ENCODE results near the gene ETV7. TPM values are rescaled to one million over a fixed set of nuclear protein-coding genes. Genes with fewer than 3 reads are reported as not detected.
A peak's percentile ranks its signal among the peaks of the same experiment; 100 is the strongest.

ETV7 gene
- polyA plus RNA-seq, 1 of the 3 experiments (the other 2 are of a cell fraction): 0.39 TPM

- no peaks in the 10 kb centered on the region for H3K9me3 ChIP-seq
- POLR2A ChIA-PET: no interaction called here
- H3K9ac ChIP-seq: no peak overlapping the region
- H3F3A ChIP-seq (replicated peaks; ENCODE audit: insufficient read depth): no peaks in the 10 kb centered on the region
- no peaks in the 10 kb centered on the region for H4K20me1 ChIP-seq (ENCODE audit: insufficient read depth)
- no peaks in the 10 kb centered on the region for H3K79me2 ChIP-seq (ENCODE audit: insufficient read depth)
- no peak overlapping the region for H3K4me2 ChIP-seq
- WGBS (ENCODE audit: low lambda C conversion rate): 82% methylated on average over 4 of the region's 4 CpGs
- no peaks in the 10 kb centered on the region for H3K27me3 ChIP-seq (ENCODE audit: insufficient read depth)
- CTCF ChIA-PET: interaction anchor here (0.6 to 9.1 kb wide), 8 partner anchors 9 to 329 kb away, joined by 3 to 149 read pairs (median 4); no protein-coding TSS in a partner anchor
- no peak overlapping the region for H3K4me3 ChIP-seq (ENCODE audit: low read depth in 2 of 2, low read length in 1 of 2)
- peak overlapping the region; percentile 62 for H2AFZ ChIP-seq (ENCODE audit: low read depth)
- TF ChIP-seq RXRA (IDR thresholded peaks at IDR 0.05; ENCODE audit: borderline replicate concordance, low read depth) (no peak), TAF1 (IDR thresholded peaks at IDR 0.05; ENCODE audit: borderline replicate concordance, low read depth, low read length) (no peak), PBX3 (IDR thresholded peaks at IDR 0.05) (peak; percentile 78), USF1 (IDR thresholded peaks at IDR 0.05; ENCODE audit: borderline replicate concordance, low read depth) (peak; percentile 50; the same call in 1 of the 2 replicates), TEAD4 (IDR thresholded peaks at IDR 0.05; ENCODE audit: borderline replicate concordance, insufficient read depth) (no peak), FOSL2 (IDR thresholded peaks at IDR 0.05; ENCODE audit: borderline replicate concordance, low read depth) (no peak)
- H3K4me1 ChIP-seq (ENCODE audit: control insufficient read depth in 1 of 2, insufficient read depth in 2 of 2, low read depth in 1 of 2, low read length in 1 of 2): peaks cover 2 to 6% of the 10 kb centered on the region in 2 experiments; a peak in 2 of 4 replicates
- H3K9me2 ChIP-seq: no peaks in the 10 kb centered on the region
- H3K27ac ChIP-seq (ENCODE audit: low read depth in 2 of 2, low read length in 1 of 2): no peak overlapping the region
- no peak for DNase-seq
- no peaks in the 10 kb centered on the region for H3K36me3 ChIP-seq (replicated peaks in 1 of 2; ENCODE audit: control insufficient read depth in 1 of 2, insufficient read depth in 2 of 2, low read length in 1 of 2)
Observed at GRCh38 chr6:36358226-36358915, 29.1 kb downstream of the ETV7 start.

GRCh38 chr6:36357872-36358225 is 29.6 kb downstream of the ETV7 start:
- no peak overlapping the region for H3K27ac ChIP-seq (ENCODE audit: low read depth in 2 of 2, low read length in 1 of 2)
- POLR2A ChIA-PET: no interaction called here
- WGBS (ENCODE audit: low lambda C conversion rate): 83% methylated on average over 3 of the region's 3 CpGs

More at GRCh38 chr6:36357872-36358225, 29.6 kb downstream of the ETV7 start:
- Histone ChIP-seq H3K9me3 (no peaks in the 10 kb centered on the region), H2AFZ (ENCODE audit: low read depth) (peak overlapping the region; percentile 62; the same call in 1 of the 2 replicates), H3K9me2 (no peaks in the 10 kb centered on the region), H3K4me3 (ENCODE audit: low read depth in 2 of 2, low read length in 1 of 2) (no peak overlapping the region), H3K79me2 (ENCODE audit: insufficient read depth) (no peaks in the 10 kb centered on the region), H3F3A (replicated peaks; ENCODE audit: insufficient read depth) (no peaks in the 10 kb centered on the region), H3K4me2 (no peak overlapping the region), H3K4me1 (ENCODE audit: control insufficient read depth in 1 of 2, insufficient read depth in 2 of 2, low read depth in 1 of 2, low read length in 1 of 2) (peaks cover 2 to 6% of the 10 kb centered on the region in 2 experiments; a peak in 2 of 4 replicates), H3K27me3 (ENCODE audit: insufficient read depth) (no peaks in the 10 kb centered on the region), H3K36me3 (replicated peaks in 1 of 2; ENCODE audit: control insufficient read depth in 1 of 2, insufficient read depth in 2 of 2, low read length in 1 of 2) (no peaks in the 10 kb centered on the region), H4K20me1 (ENCODE audit: insufficient read depth) (no peaks in the 10 kb centered on the region), H3K9ac (no peak overlapping the region)
- CTCF ChIA-PET: interaction anchor here (1.0 to 9.1 kb wide), 6 partner anchors 12 to 329 kb away, joined by 3 to 149 read pairs (median 4); no protein-coding TSS in a partner anchor
- TF ChIP-seq SMC3 (IDR thresholded peaks at IDR 0.05; ENCODE audit: low read depth, low read length) (no peak), RFX5 (IDR thresholded peaks at IDR 0.05; ENCODE audit: low read length) (no peak), YY1 (IDR thresholded peaks at IDR 0.05; ENCODE audit: low read depth) (no peak), RXRA (IDR thresholded peaks at IDR 0.05; ENCODE audit: borderline replicate concordance, low read depth) (no peak), FOSL2 (IDR thresholded peaks at IDR 0.05; ENCODE audit: borderline replicate concordance, low read depth) (no peak)
- no peak for DNase-seq
